Fibroblast of peridontal ligament (primary cell): Measurements from ENCODE around the gene C1orf116.
"Not testable (repeated sequence)": the region's sequence is repeated elsewhere in the genome, so short reads cannot be mapped to it uniquely, and the experiment has no call there.

ENCODE experiments used
- DNase-seq: peaks from one replicate; pipeline ENCODE4 v3.0.0-alpha.2; 2010; ENCODE audit errors: extremely low read depth

The C1orf116 gene

GRCh38 chr1:207058878-207059867 lies 26.6 kb upstream of the C1orf116 start:
- DNase-seq, result no peak

- no peak for DNase-seq
These were observed 25.7 kb upstream of the C1orf116 start for GRCh38 chr1:207058252-207058651.

DNA sequence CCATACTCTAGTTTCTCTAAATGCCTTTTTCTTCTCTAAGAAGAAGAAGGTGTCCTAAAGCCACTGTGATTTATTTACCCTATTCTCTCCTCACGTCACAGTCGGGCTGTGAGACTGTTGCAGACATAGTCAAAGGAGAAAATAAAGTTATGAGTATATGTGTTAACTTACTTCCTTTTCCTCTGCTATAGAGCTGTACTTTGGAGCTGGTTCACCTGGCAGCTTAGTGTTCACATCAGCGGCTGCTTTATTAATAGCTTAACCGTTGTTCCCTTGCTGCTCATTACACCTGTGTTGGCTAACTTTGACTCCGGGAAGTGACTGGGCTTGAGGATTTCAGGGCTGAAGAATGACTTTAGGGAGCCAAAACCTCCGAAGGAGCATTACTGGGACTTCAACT lies 24.1 kb upstream of the C1orf116 start:
- DNase-seq, result no peak

DNA sequence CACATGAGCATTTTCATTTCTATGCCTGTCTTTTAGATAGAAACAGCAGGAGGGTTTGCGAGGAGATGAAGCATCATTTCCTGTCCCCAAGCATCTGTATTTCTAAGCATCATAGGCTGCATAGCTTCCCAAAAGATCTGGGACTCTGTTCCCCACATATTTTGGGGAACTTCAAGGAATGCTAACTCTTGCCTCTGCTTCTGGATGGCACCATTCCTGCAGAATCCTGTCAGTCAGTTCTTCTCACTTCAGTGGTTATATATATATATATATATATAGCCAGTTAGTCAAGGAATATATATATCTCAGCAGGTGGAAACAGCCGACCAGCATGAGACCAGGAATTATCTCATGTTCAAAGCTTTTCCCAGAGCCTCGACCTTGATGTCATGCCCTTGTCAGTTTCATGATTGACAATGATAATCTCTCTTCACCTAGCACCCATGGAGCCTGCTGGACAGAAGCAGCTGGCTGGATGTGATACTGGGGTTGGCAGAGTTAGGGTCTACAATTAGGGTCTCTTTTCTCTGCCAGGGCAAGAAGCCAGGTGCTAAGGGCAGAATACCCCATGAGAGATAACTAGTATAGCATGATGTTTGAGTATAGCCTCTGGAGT lies 22.9 kb upstream of the C1orf116 start:
- no peak for DNase-seq

DNA sequence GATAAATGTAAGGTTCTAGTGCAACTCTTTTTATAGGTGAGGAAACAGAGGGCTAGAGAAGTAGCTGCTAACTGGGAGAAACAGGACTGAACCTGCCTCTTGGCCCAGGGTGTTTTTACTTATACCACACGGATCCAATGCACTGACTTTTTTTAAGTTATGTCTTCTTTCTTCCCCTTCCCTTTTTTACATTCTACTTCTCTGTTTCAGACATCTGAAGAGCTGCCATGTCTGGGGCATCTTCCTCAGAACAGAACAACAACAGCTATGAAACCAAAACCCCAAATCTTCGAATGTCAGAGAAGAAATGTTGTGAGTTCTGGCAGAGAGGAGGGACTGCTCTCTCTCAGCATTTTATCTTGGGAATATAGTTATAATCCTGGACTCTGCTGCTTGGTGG lies 21.9 kb upstream of the C1orf116 start:
- no peak for DNase-seq

DNA sequence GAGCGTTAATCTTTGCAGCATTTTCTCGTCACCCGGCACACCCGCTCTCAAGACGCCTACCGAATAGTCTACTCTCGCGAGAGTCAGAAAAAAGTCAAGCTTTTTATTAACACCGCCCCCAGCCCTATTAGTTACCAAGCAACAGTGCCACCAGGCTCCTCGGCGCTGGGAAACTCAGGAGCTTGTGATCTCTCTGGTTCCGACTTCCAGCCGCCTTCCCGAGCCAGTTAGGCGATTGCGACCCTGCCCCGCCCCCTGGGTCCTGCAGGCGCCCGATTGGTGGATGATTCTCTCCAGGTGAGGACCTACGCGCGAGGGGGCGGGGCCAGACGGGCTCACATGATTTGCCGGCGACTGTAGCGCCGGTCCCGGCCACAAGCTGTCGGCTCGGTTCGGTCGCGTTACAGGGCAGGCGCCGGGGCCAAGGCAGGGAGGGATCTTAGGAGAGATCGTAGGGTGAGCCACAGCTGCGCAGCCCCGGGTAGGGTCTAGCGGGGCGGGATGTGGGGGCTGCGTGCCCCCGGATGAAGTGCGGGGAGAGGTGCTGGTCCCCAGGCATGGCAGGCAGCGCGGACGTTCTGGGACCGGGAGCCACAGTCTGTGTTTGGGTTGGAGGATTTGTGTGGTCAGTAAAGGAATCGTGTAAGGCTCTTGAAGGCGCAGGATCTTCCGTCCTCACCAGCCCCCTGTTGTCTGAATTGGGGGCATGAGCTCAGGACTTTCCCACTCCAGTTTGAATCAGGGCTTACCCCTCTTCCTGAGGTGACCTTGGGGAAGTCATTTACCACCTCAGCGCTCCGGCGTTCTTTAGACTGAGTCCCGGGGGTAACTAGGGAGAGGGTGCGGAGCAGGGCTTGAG lies 20.6 kb upstream of the C1orf116 start, which contains the start of gene PFKFB2:
TSS of gene PFKFB2 (plus strand) at position 365 of the 859 bp plus-strand sequence. CDS start 1,443 bp downstream, outside the sequence.
- DNase-seq, result peak; percentile 94

- DNase-seq, result no peak
These were observed 18.8 kb upstream of the C1orf116 start, which contains the start of gene YOD1 for GRCh38 chr1:207051191-207051943. TSS of gene YOD1 (minus strand) at chr1:207051208. CDS start at chr1:207051030, 178 bp downstream.

DNA sequence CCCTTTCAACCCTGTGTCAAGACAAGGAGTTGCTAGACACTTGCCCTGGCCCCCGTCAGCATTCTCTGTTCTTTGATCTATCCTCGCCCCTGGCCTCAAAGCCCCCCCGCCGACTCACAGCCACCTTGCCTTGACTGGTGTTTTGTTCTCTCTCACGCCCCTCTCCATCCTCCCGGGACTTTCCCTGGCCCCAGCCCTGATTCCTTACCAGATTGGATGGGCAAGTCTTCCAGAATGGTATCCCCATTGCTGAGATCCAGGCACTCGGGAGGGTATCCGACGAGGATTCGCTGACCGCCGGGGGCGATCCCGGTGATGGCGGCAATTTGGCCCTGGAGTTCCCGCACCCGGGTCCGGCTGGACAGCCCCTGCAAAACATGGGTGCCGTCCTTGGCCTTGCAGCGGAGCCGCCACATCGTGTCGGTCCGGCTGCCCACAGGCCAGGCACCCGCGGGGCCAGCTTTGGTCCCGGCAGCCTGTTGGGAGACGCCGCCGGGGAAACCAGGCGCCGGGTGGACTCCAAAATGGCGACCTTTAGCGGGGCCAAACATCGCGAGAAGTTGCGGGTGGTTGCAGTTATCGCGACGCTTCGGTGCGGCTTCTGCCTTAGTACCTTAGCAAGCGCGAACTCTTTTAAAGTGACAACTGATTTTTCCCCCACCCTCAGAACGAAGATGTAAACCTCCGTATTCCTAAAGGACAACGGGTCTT lies 18.1 kb upstream of the C1orf116 start:
- peak; percentile 93 for DNase-seq

- DNase-seq, result peak; percentile 68
These were observed 17.4 kb upstream of the C1orf116 start for GRCh38 chr1:207049974-207050391.

- DNase-seq, result no peak
These were observed 17.0 kb upstream of the C1orf116 start for GRCh38 chr1:207049514-207049913.

DNA sequence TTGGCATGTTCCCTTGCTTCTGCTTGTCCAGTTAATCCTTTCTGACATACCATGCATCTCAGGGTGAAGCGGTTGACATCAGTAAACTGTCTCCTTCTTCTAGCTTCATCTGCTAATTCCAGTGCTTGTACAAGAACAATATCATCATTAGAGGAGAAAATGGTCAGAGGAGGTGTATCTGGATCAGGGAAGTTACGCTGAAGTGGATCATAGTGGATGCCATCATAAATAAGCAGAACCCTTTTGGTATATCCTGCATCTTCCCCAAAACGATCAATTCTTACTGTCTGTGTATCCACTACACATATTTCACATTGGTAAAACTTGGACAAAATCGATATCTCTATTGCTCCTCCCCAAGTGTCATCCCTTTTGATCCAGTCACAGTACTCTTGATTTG lies 16.5 kb upstream of the C1orf116 start:
- no peak for DNase-seq

DNA sequence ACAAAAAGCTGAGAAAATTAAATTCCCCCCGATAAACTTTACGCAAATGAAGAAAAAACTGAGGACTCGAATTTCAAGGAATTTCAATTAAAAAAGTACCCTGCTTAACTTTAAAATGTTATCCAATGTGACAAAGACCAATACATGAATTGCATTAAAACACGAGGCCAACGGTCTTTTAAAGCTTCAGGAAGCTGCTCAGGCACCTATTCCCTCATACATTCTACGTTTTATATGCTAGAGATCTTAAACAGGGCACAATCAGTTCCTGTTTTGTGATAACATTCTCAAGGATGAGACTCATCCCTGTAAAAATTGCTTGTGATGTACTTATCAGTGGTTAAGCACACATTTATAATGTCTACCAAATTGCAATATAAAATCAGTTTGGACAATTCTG lies 15.5 kb upstream of the C1orf116 start:
- DNase-seq, result no peak

DNA sequence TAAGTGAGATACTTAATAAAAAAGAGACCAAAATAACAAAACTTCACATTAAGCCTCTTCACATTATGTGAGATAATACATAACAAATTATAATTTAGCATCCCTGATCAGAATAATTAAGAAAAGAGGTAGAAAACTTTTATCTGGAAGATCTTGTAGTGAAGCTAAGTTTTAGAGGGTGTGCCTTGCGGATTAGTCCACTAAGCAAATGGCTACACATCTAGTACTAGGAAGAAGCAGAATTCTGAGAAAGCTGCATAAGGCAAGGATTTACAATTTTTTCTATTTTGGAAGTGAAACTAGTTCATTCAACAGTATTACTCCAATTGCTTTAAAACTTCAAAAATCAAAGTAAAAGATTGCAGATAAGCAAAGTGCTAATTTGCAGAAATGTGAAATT lies 14.9 kb upstream of the C1orf116 start:
- no peak for DNase-seq

DNA sequence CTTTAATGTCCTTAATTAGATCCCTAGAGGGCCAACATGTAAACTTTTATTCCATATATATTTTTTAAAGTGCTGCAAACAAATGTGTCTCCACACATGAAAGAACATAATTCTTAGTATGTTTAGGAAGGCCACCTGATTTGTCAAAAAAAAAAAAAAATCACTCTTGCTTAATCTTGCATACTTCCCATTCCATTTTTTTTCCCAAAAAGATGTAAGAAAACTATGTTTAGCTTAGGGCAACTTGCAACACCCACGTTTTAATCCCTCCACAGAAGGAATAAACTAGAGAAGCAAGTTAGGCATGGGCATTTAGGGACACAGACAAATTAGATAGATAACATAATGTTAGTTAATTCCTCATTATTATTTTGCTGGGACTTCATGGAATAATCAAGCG lies 12.9 kb upstream of the C1orf116 start:
- DNase-seq, result peak; percentile 12

DNA sequence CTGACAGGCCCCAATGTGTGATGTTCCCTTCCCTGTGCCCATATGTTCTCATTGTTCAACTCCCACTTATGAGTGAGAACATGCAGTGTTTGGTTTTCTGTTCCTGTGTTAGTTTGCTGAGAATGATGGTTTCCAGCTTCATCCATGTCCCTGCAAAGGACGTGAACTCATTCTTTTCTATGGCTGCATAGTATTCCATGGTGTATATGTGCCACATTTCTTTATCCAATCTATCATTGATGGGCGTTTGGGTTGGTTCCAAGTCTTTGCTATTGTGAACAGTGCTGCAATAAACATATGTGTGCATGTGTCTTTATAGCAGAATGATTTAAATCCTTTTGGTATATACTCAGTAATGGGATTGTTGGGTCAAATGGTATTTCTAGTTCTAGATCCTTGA lies 8.8 kb upstream of the C1orf116 start:
- DNase-seq, result not testable (repeated sequence)

DNA sequence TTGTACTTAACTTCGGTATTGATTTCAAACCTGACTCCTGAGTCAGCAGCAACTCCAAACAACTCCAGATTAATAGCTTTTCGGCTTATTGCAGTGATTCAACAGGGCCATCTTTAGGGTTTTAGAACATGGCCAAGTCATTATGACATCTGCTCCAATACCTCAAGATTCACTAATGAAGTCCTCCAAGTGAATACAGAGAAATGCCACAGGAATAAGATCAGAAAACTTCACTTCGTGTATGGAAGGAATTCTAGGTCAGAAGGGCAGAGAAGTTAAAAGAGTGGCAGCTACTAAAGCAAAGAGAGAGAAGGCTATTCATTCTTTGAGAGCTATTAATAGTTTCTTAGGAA lies 7.6 kb upstream of the C1orf116 start:
- peak; percentile 8 for DNase-seq

DNA sequence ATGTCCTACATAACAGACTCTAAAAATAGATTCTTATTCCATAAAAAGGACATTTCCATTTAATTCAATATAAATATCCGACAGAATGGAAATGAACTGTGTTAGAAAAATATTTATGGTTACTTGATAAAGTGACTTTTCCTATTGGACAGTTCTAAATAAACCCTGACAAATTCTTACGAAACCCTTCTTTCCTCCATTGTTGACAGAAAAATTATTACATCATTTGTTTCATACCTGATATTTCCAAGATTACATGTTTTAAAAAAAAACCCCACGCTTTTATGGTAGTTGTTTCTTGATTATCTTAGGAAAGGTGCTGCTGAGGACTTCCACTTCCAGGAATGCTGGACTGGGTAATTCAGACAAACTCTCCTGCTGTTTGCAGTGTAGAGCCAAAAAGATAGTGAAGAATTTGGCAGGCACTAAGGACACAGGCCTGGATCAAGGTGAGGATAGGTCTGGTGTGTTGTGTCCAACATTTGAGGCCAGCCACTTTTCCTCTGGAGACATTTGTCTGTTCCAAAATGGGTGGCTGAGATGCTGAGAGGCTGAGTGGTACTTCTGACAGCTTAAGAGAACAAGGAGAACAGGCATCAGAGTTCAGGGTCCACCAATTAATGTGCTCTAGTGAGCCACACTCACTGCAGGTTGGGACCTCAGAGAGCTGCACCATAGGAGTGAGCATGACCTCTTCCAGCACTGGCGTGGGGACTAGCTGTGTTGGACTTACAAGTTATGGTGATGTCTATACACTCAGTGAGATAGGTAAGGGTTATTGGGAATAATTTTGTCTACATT lies 7.0 kb upstream of the C1orf116 start:
- DNase-seq, result no peak

- DNase-seq, result no peak
These were observed 4.3 kb upstream of the C1orf116 start for GRCh38 chr1:207036865-207037264.

GRCh38 chr1:207035877-207036551 lies 3.5 kb upstream of the C1orf116 start:
- no peak for DNase-seq
